Measurements from ENCODE around the gene PREPL.

GRCh38 chr2:44324971-44325426, 36.3 kb downstream of the PREPL start:
- TF ChIP-seq POLR2A (IDR thresholded peaks at IDR 0.05) (no peak), CTCF (IDR thresholded peaks at IDR 0.05) (no peak)

Data from right lobe of liver (tissue), 4 donors.